Breast epithelium (tissue), 3 donors: Measurements from ENCODE around the gene CDH3.

Source experiments
- POLR2A ChIP-seq: fragments of 450-650 bp; IDR thresholded peaks from one replicate; pipeline ENCODE4 v1.6.1; 2016; ENCODE audit warnings: antibody characterized with exemption, mild to moderate bottlenecking, moderate library complexity
- POLR2AphosphoS5 ChIP-seq, 3 donors: sonication (generic); formaldehyde crosslinking; IDR thresholded peaks; one replicate each; pipeline ENCODE4 v1.6.1; 2017; ENCODE audit warnings: antibody characterized with exemption in 3 of 3
- TF ChIP-seq, protein P1 (sequence below), 3 donors: fragments of 450-650 bp; IDR thresholded peaks; one replicate each; pipeline ENCODE4 v1.5.1; 2016 to 2017; ENCODE audit warnings: antibody characterized with exemption in 3 of 3, mild to moderate bottlenecking in 3 of 3, moderate library complexity in 3 of 3

DNA sequence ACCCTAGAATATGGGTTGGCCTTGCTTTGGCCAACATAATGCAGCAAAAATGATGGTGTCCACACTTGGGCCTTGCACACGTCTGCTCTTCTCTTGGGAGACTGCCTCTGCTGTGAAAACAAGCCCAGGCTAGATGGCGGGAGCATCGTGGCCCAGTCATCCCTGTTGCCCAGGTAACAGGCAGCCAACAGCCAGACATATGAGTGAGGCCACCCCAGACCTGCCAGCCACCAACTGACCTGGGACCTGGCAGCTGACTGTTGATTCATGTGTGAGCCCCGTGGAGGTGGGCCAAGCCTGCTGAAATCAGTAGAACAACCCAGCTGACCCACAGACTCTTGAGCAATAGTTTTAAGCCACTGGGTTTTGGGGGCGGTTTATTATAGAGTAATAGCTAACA, 39.4 kb upstream of the CDH3 start:
- TF ChIP-seq, protein P1, sequence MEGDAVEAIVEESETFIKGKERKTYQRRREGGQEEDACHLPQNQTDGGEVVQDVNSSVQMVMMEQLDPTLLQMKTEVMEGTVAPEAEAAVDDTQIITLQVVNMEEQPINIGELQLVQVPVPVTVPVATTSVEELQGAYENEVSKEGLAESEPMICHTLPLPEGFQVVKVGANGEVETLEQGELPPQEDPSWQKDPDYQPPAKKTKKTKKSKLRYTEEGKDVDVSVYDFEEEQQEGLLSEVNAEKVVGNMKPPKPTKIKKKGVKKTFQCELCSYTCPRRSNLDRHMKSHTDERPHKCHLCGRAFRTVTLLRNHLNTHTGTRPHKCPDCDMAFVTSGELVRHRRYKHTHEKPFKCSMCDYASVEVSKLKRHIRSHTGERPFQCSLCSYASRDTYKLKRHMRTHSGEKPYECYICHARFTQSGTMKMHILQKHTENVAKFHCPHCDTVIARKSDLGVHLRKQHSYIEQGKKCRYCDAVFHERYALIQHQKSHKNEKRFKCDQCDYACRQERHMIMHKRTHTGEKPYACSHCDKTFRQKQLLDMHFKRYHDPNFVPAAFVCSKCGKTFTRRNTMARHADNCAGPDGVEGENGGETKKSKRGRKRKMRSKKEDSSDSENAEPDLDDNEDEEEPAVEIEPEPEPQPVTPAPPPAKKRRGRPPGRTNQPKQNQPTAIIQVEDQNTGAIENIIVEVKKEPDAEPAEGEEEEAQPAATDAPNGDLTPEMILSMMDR (IDR thresholded peaks at IDR 0.05): no peak
- no peak for TF ChIP-seq POLR2A
- TF ChIP-seq POLR2AphosphoS5 (IDR thresholded peaks at IDR 0.05): no peak
